Activated naive CD4-positive, alpha-beta T cell treated with anti-CD3 and anti-CD28 coated beads, Interleukin-2, amount 50 U/mL, for 16 hours (primary cell): Measurements from ENCODE around the gene CEACAM4.

Source experiments
- DNase-seq: peaks from one replicate; pipeline ENCODE4 v3.0.0-alpha.2; 2020

CEACAM4 gene

DNA sequence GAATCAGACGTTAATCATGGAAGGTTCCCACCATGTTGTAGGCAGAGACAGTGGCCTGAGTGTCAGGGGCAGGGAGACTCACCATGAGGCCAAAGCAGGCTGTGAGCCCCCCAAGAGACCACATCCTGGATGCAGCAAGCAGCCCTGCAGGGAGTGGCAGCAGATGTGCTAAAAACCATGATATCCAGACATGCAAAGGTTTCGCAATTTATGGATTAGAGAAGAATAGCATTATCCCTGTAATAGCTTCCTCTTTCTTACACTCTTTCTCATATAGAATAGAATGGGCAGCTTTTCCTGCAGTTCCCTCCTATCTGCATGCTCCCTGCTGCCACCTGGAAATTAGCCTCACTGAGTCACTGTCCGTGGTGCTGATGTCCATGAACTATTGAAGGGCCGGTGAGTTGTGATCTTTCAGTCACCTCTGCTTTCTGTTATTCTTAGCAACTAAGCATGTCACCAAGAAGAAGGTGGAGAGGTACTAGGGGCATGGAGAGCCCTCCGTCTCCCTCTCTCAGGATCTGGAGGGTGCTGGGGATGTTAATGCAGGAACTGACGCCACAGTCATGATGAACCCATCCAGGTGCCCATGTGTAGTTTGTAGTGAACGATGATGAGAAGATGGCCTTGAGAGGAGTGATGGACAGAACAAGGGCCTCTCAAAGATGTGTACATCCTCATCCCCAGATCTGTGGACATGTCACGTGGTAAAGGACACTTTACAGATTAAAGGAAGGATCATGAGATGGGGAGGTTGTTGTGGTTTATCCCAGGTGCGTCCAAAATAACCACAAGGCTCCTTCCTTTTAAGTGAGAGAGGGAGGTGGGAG is 9.9 kb downstream of the CEACAM4 start:
- DNase-seq: no peak

DNA sequence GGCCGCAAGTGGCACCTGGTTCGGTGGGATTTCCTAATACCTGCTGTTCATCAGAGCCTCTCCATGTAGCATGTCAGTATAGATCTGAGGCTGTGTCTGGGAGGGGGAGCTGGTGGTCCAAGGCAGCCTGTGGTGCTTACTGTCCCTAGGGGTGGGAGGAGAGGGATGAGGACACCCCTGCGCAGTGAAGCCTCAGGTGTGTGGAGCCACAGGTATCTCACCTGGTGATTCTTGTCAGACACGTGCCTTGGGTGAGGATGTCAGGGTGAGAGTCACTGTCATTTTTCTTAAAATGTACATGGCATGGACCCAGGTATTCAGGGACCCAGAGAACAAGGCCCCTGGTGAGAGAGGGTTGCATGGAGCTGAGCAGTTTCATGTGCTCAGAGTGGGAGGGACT is 11.7 kb downstream of the CEACAM4 start:
- no peak for DNase-seq

DNA sequence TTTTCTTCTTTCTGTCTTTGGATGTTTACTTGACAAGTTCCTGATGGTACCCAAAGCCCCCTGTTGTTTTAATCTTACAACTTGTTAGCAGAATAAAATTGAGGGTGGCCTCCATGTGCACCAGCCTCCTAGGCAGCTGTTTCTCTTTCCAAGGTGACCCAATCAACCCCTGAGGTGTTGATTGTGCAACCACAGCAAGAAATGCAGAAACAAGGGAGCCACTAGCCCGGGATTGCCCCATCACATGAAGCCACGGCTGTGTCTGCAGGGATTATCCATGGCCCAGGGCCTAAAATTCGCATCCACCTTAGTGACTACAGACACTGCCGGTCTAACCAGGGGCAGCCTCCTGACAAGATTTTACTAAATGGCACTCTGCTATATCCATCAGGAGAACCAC is 14.4 kb downstream of the CEACAM4 start:
- no peak for DNase-seq

DNA sequence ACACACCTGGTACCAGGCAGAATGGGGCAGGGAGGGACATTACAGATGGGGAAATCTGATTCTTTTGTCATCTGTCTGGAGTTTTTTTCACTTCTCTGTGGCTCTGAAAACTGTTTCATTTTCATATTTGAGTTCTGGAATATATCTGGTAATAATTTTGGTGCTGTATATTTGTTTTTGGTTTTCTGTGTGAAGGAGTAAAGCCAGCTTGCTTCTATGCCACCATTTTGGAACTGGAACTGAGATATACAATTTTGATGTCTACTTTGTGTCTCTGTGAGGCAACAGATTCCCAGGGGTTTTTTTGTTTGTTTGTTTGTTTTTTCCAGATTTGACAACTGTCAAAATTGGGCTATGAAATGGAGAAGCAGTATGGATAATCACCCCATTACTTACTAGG is 16.1 kb downstream of the CEACAM4 start:
- DNase-seq: no peak

DNA sequence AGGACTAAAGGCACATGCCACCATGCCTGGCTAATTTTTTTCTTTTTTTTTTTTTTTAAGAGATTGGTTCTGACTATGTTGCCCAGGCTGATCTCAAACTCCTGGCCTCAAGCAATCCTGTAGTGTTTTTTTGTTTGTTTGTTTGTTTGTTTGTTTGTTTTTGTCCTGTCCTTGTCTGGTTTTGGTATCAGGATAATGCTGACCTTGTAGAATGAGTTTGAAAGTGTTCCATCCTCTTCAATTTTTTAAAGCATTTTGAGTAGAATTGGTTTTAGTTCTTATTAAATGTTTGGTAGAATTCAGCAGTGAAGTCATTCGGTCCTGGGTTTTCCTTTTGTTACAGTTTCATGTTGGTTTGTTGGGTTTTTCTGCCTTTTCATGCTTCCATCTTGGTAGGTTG is 19.2 kb downstream of the CEACAM4 start:
- DNase-seq: no peak

DNA sequence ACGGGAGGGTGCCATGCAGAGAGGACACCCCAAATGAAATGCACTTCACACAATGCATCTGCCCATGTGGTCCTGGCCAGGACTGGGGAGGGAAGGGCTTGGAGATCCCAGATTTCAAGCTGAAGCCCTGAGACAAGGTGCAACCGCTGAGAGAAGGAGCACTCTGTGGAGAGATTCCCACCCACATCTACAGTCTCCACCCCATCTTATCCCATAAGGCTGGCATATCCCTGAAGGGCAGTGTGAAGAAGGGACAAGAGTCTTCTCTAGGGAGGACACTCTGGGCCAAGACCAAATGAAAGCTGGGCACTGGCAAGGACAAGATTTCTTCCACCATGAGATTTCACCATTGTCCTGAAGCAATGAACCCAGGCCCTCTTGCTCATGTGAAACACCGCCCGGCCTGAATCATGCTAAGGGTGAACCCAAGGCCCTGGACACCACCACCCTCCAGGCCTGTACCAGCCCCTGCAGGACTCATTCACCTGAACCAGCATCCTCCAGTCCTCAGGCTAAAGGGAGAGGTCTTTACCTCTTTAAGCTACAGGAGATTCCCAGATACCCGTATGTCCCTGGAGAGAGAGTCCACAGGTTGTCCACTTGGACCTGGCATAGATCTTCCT is 20.5 kb downstream of the CEACAM4 start:
- no peak for DNase-seq

DNA sequence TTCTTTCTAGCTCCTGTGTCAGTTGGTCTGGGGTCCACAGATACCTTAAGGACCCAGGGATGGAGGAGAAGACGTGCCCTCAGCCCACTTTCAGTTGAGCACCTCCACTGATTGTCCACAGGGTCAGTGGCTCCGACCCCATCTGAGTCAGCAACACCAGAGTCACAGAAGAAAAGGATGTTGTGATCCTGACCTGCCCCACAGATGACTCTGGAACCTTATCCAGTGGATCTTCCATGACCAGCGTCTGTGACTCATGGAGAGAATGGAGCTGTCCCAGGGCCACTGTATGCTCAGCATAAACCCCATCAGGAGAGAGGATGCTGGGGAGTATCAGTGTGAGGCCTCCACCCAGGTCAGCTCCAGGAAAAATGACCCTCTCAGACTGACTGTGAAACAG is 22.0 kb downstream of the CEACAM4 start:
- DNase-seq: no peak

DNA sequence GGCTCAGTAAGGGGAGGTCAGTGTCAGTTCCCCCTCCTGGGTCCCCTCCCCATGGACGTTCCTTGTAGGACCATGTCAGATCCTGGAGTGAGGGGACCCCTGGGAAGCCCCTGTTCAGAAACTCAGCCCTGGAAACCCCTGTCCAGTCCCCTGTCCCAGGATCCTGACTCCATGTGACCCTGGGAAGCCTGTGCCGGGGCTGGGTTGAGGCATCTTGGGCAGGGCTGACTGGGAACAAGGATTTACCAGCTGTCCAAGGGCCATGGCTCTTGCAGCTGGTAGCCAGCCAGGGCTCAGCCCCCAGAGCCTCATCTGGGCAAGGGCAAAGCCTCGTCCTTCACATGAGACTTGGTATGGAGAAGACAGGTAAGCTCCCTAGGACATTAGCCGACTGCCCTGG is 25.1 kb downstream of the CEACAM4 start:
- no peak for DNase-seq

DNA sequence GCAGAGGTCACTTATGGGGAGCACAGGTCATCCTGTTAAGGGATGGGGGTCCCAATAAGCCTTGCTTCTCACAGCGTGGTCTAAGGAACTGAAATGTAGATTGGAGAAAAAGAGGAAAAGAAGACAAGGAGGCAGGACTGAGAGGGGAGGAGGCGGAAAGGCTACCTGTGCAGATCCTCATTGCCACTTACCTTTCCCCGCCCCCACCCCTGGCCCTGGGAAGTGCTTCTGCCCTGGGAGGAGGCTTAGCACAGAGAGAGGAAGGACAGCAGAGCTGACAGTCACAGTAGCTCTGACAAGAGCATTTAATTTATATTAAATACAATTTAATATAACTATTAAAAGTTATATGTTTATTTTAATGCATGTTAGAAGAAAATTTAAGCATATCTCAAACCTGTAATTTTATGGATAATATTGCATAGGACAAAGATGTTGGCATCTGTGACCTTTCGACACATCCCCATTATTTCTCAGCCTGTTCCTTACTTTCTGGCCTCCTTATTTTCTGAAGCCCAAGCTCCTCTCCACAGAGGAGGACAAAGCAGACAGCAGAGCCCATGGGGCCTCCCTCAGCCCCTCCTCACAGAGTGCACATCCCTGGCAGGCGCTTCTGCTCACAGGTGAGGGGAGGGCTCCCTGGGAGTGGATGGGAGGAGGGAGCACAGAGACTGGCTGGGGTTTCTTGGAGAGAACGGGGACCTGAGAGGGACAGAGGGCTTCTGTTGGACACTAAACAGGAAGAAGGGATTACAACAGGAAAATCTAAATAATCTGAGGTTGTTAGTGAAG is 27.5 kb downstream of the CEACAM4 start:
- no peak for DNase-seq

DNA sequence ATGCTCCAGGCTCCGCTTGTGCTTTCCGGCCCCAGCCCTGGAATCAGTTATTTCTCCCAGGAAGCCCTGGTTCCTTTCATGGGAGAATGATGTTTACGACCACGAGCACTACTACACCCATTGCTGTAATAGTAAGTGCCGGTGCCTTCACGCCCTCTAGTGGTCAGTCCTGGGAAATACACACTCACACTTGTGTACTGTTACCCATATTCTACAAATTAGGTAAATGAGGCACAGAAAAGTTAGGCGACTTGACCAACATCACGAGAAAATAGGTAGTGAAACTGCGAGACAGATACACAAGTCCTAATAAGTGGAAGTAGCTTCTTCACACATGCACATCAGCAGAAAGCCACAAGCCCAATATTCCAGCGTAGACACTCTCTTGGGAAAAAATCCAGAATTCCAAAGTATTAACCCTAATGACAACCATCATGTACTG is 29.3 kb downstream of the CEACAM4 start:
- DNase-seq: peak; percentile 73

DNA sequence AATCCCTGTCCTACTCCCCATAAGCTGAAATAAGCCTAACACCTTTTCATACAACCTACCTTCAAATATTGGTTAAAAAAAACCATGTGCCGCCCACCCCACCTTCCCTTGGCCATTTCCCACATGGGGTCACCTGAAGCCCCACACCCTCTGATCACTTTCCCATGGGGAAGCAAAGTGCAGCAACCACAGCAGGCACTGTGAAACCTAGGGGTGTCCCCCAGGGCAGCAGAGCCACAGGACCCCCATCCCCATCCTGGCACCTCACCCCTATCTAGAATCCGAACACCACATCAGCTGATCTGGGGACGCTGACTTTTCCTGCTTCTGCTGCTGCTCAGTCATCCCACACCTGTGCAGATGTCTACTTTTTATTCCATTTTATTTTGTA is 31.0 kb downstream of the CEACAM4 start:
- DNase-seq: no peak

DNA sequence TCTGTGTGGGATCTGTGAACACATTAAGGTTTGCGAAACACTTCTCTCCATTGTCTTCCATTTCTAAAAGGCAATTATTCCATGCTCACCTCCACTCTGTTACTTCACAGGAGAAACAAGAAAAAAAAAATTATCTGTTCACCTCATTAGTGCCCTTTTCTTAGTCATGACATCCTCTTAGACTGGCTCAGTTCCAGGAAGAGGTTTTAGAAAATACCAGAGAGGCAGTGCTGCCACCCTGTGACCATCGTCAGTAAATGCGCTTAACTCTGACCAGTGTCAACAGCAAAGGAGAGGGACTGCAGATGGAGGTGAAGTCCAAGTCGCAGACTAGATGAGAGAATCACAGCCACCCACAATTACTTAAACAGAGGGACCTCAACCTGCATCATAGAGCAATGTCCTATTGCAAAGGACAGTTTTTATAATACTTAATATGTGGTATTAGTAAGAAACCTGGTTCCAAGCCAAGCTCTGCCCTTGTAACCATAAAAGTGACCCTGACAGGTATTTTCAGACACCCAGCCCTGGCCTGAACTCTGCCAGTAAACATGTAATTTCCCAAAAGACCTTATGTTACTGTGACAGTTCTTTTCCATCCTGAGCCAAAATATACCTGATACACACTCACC is 31.5 kb downstream of the CEACAM4 start:
- peak; percentile 65 for DNase-seq

DNA sequence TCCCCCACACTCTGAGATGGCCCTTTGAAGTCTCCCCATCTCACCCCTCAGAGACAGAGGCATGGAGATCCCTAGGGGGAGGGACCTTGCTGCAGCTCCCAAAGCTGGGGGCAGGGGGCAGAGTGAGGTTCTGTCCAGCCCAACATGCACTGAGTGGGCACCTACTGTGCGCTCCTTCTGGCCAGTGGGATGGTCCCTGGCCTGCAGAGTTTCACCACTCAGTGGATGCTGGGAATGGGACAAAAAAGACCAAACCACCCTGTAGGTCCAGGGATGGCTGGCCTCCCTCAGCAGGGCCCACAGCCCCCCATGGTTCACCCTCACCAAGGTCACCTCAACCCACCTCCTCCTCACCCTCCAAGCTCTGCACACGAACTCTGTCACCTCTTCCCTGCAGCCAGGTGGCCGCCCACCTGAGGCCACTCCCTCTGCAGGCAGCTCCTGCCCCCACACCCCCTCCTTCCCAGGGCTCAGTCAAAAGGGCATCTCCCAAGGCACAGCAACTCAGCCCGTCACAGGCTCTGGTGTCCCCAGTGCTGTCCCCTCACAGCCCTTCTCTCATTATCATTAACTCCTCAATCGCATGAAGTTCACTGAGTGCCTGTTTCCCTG is 34.8 kb downstream of the CEACAM4 start:
- no peak for DNase-seq

DNA sequence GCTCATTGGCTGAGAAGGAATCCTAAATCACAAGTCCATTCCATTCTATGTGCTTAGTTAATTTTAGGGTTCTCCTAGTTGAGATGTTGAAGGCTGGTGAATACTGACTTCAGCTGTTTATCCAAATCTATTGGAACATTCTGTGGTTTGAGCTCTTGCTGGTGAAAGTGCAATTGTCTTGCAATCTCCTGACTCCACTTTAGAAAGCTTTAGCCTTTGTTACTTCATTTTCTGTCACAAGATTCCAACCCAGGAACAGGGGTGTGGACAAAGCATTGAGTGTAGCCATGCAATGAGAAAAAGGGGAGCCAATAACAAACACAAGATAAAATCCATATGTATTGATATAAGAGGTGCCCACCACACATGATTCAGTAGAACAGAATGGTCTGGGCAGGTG is 35.9 kb downstream of the CEACAM4 start:
- DNase-seq: no peak

DNA sequence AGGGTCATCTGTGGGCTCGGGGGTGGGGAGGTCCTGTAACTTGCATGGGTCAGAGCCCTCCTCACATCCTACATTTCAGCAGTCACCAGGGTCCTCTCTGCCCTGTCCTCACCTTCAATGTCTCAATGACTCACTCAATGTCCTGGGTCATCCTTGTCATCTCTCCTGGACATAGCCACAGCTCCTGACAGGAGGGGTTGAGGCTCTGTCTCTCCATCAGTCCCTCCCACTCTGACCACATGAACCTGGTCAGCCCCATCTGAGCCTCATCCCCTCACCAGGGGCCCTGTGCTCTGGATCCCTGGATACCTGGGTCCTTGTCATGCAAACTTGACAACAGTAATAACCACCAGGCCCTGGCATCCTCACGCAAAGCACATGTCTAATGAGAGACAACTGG is 37.5 kb downstream of the CEACAM4 start:
- DNase-seq: no peak

DNA sequence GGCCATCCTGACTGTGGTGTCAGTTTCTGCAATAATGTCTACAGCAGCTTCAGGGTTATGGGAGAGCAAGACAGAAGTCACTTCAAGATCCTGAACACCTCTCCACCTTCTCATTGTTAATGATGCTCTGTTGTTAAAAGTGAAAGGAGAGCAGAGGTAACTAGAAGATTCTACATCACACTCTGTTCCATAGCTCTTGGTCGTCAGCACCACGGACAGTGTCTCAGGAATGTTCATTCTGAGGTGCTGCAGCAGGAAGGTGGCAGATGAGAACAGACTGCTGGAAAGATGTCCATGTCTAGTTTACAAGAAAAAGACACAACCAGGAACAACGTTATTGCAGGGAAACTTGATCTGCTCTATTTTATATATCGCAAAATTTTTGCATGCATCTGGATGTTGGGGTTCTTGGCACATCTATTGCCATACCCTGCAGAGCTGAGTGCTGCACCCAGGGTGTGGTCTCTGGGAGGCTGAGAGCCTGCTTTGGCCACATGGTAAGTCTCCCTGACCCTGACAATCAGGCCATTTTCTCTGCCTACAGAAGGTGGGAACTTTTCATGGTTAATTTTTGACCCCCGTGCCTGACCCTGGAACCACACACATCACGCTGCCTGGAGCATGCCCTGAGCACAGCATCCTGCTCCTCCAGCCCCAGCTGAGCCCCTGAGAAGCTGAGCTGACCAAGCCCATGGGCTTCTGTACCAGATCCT is 38.2 kb downstream of the CEACAM4 start:
- DNase-seq: no peak

DNA sequence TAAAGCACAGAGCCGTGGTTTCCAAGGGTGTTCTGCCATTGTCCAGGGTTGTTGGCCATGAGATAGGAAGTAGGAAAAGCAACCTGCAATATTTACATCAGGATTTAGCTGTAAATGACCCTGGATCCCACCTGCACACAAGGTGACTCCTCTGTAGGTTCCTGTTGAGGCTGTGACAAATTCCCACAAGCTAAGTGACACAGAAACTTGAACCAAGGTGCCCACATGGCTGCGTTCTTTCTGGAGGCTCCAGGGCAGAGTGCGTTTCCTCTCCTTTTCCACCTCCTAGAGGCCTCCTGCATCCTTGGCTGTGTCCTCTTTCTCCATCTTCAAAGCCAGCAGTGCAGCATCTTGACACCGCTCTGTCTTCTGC is 39.0 kb downstream of the CEACAM4 start:
- DNase-seq: no peak

DNA sequence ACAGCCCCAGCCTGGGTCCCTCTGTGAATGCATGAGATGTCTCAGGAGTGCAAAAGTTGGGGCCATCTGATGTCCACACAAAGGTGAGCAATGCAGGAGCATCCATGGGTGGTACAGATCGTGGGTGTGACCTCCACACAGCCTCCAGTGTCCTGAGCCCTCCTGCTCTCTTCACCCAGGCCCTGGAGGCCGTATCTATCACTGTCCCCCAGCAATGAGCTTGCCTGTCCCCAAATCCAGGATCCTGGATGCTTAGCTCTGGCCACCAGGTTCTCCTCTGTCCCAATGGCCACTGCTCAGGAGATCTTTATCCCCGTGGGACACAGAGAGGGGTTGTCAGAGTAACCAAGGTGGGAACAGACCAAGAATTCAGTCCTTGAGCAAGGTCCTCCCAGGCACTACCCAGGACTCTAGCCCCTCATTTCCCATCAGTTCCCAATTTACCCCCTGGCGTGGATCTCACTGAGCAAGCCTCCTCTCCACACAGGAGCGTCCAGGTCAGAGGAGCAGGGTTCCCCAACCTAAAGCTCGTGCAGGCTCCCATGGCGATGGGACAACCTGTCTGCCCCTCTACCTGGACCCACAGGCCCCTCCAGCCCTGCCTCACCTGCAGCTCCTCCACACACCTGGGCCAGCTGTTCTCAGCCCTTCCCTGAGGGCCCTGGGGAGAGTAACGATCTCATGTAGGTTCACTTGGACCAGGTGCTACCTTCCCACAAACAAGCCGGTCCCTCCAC is 39.6 kb downstream of the CEACAM4 start:
- no peak for DNase-seq

DNA sequence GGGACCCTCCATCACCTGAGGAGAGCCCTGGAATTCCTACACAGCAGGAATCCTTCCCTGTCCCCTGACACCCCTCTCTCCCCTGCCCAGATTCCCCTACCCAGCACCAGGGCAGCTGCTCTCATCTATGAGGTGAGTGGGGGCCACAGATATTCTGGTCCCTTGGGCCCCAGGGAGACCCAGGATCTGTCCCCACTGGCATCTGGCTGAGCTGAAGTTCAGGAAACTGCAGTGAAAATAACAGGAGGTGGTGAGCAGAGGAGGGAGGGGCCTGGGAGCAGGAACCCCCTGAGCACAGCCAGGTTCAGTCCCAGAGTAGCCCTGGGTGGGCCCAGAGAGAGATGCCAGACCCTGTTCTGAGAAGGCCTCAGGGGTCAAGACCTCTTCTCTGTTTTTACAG is 40.8 kb downstream of the CEACAM4 start:
- DNase-seq: no peak

DNA sequence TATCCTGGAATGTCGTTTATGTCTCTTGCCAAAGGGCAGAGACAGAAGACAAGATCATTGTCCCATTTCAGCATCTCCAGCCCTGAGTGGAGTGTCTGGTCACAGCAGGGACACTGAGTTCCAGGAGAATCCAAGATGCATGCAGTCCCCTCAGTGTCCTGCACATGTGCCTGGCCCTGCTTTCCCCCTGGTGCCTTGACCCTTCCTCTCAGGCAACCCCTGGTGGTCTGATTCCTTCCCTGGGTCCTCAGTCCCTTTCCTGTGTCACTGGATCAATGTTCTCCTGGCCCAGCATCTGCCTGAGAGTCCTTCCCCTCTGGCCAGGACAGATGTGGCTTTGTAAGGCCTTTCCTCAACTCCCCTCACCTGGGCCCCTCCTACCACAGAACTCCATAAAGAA is 41.9 kb downstream of the CEACAM4 start:
- DNase-seq: no peak

DNA sequence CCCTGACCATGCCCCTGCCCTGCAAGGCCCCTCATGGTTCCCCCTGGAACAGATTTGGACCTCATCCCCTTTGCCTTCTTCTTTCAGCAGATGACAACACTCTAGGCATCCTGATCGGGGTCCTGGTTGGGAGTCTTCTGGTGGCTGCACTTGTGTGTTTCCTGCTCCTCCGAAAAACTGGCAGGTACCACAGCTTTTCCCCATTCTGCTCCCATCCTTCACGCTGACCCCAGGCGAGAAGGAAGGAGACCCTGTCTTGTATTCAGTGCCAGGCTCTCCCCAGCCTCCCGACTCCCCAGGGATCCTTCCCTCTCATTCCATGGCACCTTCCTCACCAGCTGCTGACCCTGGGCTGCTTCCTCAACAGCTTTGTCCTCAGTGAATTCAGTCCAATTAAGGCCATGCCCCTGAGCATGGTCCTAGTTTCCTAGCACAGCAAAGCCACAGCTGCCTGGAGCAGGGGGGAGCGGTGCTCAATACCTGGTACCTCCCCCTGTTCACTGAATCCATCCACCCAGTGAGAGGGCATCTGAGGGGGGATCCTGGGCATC is 42.5 kb downstream of the CEACAM4 start:
- DNase-seq: no peak
